Upper lobe of left lung (tissue), 4 donors: ENCODE results near the gene ASTN2.

Experiments
- EP300 ChIP-seq, 4 donors: sonication (generic); formaldehyde crosslinking; IDR thresholded peaks; one replicate each; pipeline ENCODE4 v1.5.1; 2017; ENCODE audit warnings: antibody characterized with exemption in 4 of 4, control low read depth in 2 of 4
- POLR2A ChIP-seq, 4 donors: fragments of 450-650 bp; IDR thresholded peaks; one replicate each; pipeline ENCODE4 v1.5.1; 2016 to 2017; ENCODE audit warnings: antibody characterized with exemption in 4 of 4, mild to moderate bottlenecking in 2 of 4
- POLR2AphosphoS5 ChIP-seq, 2 donors: sonication (generic); formaldehyde crosslinking; IDR thresholded peaks; one replicate each; pipeline ENCODE4 v1.5.1; 2017; ENCODE audit warnings: antibody characterized with exemption in 2 of 2
- TF ChIP-seq, protein P1 (sequence below), 6 experiments: fragments of 450-650 bp in 4 of 6; fragments of 200-600 bp in 2 of 6; sonication (generic) in 2 of 6; IDR thresholded peaks; one replicate each; pipeline ENCODE4 v1.5.1; 2016 to 2019; ENCODE audit warnings: antibody characterized with exemption in 6 of 6

- TF ChIP-seq, protein P1, sequence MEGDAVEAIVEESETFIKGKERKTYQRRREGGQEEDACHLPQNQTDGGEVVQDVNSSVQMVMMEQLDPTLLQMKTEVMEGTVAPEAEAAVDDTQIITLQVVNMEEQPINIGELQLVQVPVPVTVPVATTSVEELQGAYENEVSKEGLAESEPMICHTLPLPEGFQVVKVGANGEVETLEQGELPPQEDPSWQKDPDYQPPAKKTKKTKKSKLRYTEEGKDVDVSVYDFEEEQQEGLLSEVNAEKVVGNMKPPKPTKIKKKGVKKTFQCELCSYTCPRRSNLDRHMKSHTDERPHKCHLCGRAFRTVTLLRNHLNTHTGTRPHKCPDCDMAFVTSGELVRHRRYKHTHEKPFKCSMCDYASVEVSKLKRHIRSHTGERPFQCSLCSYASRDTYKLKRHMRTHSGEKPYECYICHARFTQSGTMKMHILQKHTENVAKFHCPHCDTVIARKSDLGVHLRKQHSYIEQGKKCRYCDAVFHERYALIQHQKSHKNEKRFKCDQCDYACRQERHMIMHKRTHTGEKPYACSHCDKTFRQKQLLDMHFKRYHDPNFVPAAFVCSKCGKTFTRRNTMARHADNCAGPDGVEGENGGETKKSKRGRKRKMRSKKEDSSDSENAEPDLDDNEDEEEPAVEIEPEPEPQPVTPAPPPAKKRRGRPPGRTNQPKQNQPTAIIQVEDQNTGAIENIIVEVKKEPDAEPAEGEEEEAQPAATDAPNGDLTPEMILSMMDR (IDR thresholded peaks at IDR 0.05) = no peak
- TF ChIP-seq POLR2A (IDR thresholded peaks at IDR 0.05) (no peak), EP300 (IDR thresholded peaks at IDR 0.05) (no peak), POLR2AphosphoS5 (IDR thresholded peaks at IDR 0.05) (no peak)
Measured at GRCh38 chr9:117460743-117461142, 45.9 kb upstream of the ASTN2 start.
